GM18909 (cell line): Measurements from ENCODE around the gene KRTAP4-5.
"Not testable (repeated sequence)": the region's sequence is repeated elsewhere in the genome, so short reads cannot be mapped to it uniquely, and the experiment has no call there.

Experiments used
- ATAC-seq: cut with Tn5 transposase; IDR thresholded peaks from one replicate; pipeline ENCODE4 v1.9.1; 2021; ENCODE audit warnings: mild to moderate bottlenecking; ENCODE audit not compliant: unreplicated experiment, poor library complexity

KRTAP4-5 gene

DNA sequence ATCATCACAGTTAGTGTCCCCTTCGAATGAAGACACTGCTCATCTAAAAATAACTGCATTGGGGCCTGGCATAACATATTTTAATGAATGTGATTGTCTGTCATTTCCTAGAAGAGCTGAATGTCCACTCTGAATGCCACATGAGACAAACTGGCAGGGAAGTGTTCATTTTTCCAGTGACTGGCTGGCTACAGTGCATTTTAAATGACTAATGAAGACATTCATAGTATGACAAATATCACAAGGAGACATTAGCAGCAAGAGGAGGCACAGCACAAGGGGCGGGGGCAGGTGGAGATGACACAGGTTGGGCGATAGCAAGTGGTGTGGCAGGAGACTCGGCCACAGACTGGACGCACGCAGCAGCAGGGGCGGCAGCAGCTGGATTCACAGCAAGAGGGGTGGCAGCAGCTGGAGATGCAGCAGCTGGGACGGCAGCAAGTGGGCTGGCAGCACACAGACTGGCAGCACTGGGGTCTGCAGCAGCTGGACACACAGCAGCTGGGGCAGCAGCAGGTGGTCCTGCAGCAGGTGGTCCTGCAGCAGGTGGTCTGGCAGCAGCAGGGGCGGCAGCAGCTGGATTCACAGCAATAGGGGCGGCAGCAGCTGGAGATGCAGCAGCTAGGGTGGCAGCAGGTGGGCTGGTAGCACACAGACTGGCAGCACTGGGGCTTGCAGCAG lies 514 bp downstream of the KRTAP4-5 start:
- not testable (repeated sequence) for ATAC-seq

DNA sequence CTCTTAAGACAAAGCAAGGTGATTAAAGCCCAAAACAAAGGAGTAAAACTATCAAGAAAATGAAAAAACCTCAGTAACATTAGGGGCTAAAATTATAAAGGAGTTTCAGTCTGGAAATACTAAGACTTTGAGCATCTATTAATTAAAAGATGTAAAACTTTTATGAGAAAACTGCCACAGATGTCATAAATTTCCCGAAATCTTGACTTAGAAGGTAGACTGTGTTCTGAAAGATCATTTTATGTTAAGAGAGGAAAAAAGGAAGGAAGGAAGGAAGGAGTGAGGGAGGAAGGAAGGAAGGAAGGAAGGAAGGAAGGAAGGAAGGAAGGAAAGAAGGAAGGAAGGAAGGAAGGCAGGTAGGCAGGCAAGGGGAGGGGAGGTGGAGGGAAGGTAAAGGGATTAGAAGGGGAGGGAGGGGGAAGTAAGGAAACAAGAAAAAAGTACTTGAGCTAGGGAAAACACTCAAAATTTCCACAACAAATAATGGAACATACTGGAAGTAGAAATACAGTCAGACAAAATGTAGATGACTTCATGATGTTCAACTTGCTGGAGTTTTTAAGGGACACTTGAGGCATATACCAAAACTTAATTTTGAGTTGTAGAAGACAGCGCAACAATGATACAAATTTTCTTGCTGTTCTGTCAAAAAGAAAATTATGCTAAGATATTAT lies 2.0 kb downstream of the KRTAP4-5 start:
- no peak for ATAC-seq

DNA sequence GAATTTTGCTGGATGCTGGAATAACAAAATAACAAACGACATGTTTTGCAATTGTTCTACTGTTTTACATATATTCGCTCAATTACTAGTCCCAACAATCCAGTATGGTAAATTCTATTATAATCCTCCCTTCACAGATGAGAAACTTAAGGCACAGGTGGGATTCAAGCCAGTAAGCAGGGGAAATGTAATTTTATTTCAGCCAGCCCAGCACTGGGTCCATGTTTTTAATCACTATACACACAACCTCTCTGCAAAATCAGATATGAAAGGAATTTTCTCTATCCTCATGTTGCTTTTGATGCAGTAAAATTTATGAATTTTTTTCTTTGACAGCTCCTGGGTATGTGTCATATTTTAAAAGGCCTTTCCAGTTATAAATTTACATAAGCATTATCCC lies 4.4 kb downstream of the KRTAP4-5 start:
- ATAC-seq: no peak

DNA sequence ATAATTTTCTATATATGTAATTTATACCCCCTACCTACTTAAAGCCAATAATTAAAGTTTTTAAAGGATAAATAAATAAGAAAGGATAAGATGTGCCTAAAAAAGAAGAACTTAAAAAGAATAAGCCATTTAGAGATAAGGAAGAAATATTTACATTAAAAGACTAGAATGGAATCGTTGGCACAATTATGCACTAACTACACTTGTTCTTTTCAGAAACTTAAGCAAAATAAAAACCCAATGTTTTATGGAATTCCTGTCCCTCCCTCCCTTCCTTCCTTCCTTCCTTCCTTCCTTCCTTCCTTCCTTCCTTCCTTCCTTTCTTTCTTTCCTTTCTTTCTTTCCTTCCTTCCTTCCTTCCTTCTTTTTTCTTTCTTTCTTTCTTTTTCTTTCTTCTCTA lies 4.8 kb downstream of the KRTAP4-5 start:
- no peak for ATAC-seq

DNA sequence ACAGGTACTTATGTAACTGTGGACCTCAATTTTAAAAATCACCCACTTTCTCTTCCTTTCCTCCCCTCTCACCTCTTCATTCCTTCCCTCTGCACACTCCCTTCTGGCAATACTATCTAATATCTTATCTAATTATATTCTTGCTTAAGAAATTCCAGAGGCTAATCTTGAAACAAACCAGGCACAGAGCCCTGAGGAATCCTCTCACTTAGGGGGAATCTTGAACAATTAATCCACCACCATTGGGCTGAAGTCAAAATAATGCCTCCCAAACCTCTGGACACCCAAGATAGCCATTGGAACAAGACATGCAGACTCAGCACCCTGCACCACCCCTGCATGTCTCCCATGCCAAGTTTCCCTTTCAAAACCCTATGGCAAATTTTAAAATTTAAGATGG lies 8.3 kb downstream of the KRTAP4-5 start:
- no peak for ATAC-seq

DNA sequence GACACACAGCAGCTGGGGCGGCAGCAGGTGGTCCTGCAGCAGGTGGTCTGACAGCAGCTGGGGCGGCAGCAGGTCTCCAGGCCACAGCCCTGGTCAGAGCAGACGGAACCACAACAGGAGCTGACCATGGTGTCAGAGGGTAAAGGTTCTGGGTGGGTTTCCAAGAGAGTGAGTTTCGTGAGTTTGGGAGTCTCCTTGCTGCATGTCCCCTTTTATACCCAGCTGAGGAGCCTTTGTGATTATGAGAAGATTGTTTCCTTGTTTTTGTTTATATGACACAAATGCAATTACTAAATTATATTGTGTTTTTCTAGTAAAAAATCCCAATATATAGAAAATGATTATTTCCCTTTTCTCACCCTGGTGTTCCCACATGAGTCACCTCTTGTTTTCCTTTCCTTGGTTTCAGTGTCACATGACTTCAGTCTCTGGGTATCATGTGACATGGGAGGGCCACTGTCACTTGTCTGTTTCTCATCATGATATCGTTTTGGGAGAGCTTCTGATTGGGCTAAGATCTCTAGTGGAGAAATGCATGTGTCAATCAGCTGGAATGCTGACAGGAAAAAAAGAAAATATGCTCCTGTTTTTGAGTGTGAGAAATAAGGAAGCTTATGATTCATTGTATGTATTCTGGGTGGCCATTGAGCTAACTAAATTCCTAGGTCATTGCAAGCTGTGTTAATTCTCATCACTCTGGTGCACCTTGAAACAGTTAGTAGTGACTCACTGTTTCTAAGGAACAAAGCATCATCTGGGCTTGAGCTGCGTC lies 9.1 kb downstream of the KRTAP4-5 start, which contains the start of gene KRTAP4-6:
KRTAP4-6 (minus strand) TSS at position 185 of the 772 bp plus-strand sequence; CDS start at position 128, 57 bp downstream.
- ATAC-seq: no peak

DNA sequence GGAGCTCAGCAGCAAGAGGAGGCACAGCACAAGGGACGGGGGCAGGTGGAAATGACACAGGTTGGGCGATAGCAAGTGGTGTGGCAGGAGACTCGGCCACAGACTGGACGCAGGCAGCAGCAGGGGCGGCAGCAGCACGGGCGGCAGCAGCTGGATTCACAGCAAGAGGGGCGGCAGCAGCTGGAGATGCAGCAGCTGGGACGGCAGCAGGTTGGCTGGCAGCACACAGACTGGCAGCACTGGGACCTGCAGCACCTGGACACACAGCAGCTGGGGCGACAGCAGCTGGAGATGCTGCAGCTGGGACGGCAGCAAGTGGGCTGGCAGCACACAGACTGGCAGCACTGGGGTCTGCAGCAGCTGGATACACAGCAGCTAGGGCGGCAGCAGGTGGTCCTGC lies 9.8 kb downstream of the KRTAP4-5 start:
- ATAC-seq: not testable (repeated sequence)

DNA sequence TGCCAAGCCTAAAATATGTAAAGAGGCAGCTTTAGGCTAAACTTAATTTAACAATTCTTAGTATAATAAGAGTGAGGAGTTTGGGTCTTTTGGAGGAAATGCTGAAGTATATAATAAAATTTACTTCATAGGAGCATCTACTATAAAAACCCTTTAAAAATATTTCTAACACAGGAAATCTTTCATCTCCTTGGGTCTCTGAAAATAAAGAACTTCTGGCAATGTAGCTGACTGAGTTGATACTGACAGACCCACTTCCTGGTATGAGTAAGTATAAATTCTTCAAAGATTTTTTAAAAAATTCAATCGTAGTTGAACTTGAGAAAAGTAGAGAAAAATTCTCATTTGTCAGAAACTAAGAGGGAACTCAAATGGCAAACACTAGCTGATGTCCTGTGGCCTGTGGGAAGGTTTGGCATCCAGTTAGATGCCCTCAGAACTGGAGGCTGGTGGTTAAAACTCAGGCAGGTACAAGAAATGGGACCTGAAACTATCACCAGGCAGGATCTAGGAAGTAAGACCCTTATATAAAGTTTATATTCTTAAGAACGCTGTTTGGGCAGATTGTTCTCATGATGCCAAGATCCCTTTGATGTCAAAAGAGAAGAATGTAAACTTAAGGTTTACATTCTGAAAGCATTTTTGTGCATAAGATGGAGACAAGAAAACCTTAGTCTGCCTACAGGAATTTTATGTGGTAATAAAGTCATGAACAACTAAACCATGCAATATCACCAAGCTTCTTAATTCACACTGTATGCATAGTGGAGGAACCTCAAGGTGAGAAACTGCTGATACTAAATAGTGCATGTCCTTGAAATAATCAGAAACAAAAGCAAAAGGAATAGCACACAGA lies 15.5 kb downstream of the KRTAP4-5 start:
- ATAC-seq: no peak

DNA sequence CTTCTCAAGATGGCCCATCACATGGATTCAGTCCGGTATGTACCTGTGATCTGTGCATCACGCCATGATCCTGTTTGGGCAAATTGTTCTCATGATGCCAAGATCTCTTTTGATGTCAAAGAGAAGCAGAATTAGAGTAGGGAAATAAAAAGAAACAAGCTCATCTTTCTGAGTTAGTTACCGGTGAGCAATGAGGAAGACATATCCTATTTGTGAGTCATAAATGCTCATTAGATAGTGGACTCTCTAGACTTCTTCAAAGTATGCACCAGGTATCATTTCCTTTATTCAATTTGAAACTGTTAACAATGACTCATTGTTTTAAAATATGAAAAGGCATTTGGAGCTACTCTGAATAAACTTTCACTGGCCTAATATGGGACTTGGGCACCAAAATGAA lies 17.6 kb downstream of the KRTAP4-5 start:
- no peak for ATAC-seq

DNA sequence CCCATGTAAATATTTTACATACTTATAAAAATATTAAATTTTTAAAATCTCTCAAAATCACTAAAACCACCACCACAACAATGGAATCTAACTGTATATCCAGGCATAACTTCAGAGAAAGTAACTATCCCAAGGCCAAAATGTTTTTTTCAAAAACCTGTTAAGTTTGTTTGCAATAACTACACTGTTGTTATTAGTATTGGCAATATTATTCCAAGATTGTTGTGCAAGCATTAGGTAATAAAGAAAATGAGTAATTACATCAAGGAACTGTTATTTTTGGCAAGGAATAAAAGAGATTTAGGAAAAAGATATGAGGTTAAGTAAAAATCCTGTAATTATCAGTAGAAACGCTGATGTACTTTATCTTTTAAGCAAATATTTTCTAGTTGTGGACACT lies 22.3 kb downstream of the KRTAP4-5 start:
- ATAC-seq: no peak

DNA sequence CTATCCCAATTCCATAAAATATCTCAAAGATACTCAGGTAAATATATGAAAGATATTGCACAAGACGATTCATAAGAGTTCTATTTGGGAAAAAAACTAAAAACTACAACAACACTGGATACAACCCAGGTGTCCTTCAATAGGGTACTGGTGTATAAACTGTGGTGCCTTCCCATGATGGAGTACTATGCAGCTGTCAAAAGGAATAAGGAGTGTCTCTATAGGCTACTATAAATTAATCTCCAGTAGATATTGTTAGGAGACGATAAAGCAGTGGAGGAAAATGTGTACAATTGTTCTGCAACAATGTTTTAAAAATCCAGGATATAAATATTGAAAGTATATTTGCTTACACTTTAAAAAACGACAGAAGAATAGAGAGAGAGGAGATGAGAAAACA lies 23.2 kb downstream of the KRTAP4-5 start:
- ATAC-seq: no peak

DNA sequence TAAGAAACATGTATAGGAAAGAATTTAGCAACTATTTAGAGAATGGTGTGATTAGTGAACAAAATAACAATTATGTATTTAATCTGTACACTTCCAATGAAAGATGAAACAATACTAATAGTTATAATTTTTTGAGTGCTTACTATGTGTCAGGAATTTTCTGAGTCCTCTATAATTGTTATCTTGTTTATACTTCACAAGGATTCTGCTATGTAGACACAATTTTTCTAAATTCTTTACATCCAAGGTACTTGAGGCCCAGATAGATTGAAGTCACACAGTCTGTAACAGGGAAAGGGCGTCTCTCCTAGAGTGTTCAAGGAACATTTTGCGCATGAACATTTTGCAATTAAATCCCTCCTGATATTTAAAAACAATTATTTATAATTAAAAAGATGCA lies 24.6 kb downstream of the KRTAP4-5 start:
- ATAC-seq: no peak

DNA sequence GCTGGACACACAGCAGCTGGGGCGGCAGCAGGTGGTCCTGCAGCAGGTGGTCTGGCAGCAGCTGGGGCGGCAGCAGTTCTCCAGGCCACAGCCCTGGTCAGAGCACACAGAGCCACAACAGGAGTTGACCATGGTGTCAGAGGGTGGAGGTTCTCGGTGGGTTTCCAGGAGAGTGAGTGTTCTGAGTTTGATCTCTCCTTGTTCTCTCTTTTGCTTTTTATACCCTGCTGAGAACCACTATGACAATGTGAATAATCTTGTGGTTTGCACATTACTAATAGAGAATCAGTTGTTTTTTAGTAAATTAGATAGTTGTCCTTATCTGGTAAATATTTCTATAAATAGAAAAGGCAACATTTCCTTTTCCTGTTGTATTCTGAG lies 25.6 kb downstream of the KRTAP4-5 start, which contains the start of gene KRTAP4-12:
KRTAP4-12 (minus strand) TSS at position 192 of the 381 bp plus-strand sequence; CDS start at position 132, 60 bp downstream.
- ATAC-seq: not testable (repeated sequence)

DNA sequence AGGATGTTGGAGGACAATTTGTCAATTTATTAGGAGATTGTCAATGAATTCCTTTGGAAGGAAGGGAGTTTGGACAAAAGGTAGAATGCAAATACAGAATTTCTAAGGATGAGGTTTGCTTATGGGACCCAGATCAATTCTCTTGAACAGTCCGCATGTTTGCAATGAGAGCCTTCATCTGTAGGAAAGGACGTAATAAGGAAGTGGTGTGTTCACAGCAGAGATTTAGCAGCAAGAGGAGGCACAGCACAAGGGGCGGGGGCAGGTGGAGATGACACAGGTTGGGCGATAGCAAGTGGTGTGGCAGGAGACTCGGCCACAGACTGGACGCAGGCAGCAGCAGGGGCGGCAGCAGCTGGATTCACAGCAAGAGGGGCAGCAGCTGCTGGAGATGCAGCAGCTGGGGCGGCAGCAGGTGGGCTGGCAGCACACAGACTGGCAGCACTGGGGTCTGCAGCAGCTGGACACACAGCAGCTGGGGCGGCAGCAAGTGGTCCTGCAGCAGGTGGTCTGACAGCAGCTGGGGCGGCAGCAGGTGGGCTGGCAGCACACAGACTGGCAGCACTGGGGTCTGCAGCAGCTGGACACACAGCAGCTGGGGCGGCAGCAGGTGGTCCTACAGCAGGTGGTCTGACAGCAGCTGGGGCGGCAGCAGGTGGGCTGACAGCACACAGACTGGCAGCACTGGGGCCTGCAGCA lies 26.2 kb downstream of the KRTAP4-5 start:
- not testable (repeated sequence) for ATAC-seq

DNA sequence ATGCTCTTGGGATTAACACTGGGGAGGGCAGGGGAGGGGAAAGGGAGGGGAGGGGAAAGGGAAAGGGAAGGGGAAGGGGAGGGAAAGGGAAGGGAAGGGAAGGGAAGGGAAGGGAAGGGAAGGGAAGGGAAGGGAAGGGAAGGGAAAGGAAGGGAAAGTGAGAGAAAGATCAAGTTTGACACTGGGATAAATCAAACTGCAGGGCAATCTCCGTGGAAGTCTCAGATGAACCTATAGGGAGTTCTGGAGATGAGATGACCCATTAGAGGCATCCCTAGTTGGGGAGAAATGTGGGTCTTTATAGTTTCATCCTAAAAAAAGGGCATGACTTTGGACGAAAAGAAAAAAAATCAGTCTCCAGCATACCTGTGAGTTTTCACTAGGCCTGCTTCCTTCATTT lies 27.9 kb downstream of the KRTAP4-5 start:
- ATAC-seq: no peak

DNA sequence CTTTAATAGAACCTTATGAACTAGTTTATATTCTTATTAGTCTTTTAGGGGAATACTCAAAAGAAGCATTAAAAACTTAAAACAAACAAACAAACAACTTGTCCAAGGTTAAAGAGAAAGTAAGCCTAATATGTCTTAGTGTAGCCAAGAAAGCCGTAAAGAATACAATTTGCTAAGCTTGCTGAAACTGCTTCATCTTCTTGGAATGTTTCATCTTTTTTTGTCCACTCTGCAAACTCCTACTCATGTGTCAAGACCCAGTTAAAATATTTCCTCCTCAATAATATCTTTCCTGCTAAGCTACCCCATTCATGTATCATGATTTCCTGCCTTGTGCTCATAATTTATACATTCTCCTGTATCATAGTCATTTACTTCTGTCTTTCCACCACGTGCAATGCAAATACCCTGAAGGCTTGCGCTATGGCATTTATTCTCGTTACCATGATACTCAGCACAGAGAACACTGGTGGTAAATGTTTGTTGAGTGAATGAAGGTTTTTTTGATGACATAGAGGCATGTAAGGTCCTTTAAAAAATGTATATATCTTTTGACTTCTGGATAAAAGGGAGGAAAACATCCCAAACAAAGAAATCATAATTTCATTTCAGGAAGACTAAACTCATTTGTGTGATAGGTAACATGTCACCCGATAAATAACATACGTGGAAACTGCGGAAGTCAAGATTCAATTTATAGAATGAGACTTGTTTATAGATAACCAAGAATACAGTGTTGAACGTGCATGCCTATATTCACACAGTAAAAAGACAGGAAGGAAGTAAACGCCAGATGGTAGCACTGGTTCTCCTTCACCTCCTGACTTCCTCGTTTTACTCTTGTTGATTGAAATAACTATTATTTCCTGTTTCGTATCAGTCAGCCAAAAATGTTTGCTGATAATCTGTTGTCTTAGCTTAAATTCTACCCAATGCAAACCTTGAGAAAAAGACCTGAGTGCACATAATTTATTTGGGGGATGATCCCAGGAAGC lies 29.6 kb downstream of the KRTAP4-5 start:
- not testable (repeated sequence) for ATAC-seq

DNA sequence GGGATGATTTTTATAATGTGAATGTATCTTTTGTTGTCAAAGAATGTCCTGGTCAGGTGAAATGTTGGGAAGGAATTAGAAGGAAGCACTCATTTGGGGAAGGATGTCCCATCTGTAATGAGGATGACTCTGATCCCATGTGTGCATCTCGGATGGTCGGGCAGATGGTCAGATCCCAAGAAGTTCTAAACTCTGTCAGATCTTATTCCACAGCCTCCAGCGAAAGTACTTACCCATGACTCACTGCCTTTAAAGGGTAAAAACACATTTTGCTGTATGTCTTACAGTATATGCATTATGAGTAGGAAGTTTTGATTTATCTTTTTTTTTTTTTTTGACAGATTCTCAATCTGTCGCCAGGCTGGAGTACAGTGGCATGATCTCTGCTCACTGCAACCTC lies 30.9 kb downstream of the KRTAP4-5 start:
- no peak for ATAC-seq

DNA sequence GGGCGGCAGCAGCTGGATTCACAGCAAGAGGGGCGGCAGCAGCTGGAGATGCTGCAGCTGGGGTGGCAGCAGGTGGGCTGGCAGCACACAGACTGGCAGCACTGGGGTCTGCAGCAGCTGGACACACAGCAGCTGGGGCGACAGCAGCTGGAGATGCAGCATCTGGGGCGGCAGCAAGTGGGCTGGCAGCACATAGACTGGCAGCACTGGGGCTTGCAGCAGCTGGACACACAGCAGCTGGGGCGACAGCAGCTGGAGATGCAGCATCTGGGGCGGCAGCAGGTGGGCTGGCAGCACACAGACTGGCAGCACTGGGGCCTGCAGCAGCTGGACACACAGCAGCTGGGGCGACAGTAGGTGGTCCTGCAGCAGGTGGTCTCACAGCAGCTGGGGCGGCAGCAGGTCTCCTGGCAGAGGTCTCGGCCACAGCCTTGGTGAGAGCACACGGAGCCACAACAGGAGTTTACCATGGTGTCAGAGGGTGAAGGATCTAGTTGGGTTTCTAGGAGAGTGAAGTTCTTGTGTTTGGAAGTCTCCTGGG lies 31.7 kb downstream of the KRTAP4-5 start, which contains the start of gene KRTAP4-11:
KRTAP4-11 (minus strand) TSS at position 528 of the 541 bp plus-strand sequence; CDS start at position 470, 58 bp downstream.
- ATAC-seq: not testable (repeated sequence)
